ENCODE results near the gene NEURL4. TPM values are rescaled to one million over a fixed set of nuclear protein-coding genes. Genes with fewer than 3 reads are reported as not detected.

Gene NEURL4
- polyA plus RNA-seq, 1 of the 3 experiments (the other 2 are of a cell fraction), result 22.1 TPM

DNA sequence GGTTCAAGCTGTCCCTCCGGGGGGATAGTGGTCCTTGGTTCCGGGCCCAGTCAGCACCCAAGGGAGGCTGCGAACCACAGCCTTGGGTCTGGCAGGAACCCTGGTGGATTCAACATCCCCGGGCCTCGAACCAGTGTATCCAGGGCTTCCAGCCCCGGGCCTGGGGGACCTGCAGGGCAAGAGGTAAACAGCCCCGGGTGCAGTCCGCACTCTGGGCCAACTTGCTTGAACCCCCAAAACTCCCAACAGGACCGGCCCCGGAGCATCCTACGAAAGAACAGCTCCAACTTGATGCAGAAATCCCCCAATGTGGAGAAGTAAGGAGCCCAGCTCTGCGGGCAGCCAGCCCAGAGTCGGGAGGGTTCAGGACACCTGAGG is 1.5 kb upstream of the NEURL4 start (continued):
- no peak for TF ChIP-seq ELF1 (IDR thresholded peaks at IDR 0.05)
- no peak for TF ChIP-seq TCF12 (IDR thresholded peaks at IDR 0.05)
- no peak for TF ChIP-seq FOSL2 (IDR thresholded peaks at IDR 0.05; ENCODE audit: borderline replicate concordance, low read depth)

GRCh38 chr17:7329997-7330637 is 982 bp upstream of the NEURL4 start:
- Histone ChIP-seq H2AFZ (ENCODE audit: low read depth) (peak overlapping the region; percentile 75), H3K4me1 (ENCODE audit: control insufficient read depth in 1 of 2, insufficient read depth in 2 of 2, low read depth in 1 of 2, low read length in 1 of 2) (peaks cover 3 to 13% of the 10 kb centered on the region in 2 experiments; a peak in 2 of 4 replicates), H3K27ac (ENCODE audit: low read depth in 2 of 2, low read length in 1 of 2) (peak overlapping the region; percentile 79 to 92), H3K9me3 (no peaks in the 10 kb centered on the region), H3K4me3 (ENCODE audit: low read depth in 2 of 2, low read length in 1 of 2) (peak overlapping the region; percentile 69 to 93), H3K9me2 (no peaks in the 10 kb centered on the region), H3K9ac (peak overlapping the region; percentile 65), H4K20me1 (ENCODE audit: insufficient read depth) (no peaks in the 10 kb centered on the region), H3F3A (replicated peaks; ENCODE audit: insufficient read depth) (no peaks in the 10 kb centered on the region), H3K36me3 (replicated peaks in 1 of 2; ENCODE audit: control insufficient read depth in 1 of 2, insufficient read depth in 2 of 2, low read length in 1 of 2) (peaks cover 0 to 16% of the 10 kb centered on the region in 2 experiments), H3K27me3 (ENCODE audit: insufficient read depth) (no peaks in the 10 kb centered on the region; the same call in 1 of the 2 replicates), H3K4me2 (peak overlapping the region; percentile 86), H3K79me2 (ENCODE audit: insufficient read depth) (peaks cover 17% of the 10 kb centered on the region; the same call in 1 of the 2 replicates)
- TF ChIP-seq RCOR1 (IDR thresholded peaks at IDR 0.05; ENCODE audit: low read length) (no peak), MEF2A (IDR thresholded peaks at IDR 0.05; ENCODE audit: borderline replicate concordance, low read depth) (no peak), POLR2AphosphoS5 (IDR thresholded peaks at IDR 0.05; ENCODE audit: low read depth, low read length) (peak; percentile 35; the same call in 1 of the 2 replicates), FOXJ3 (CRISPR knock-in tag; IDR thresholded peaks at IDR 0.05) (no peak), YY1 (IDR thresholded peaks at IDR 0.05; ENCODE audit: low read depth) (no peak)
- ChIA-PET CTCF (interaction anchor here (0.6 to 2.3 kb wide), 9 partner anchors 8 to 284 kb away, joined by 3 to 8 read pairs (median 4); partner anchors contain the start of gene KCTD11), POLR2A (interaction anchor here (0.6 to 2.3 kb wide), 15 partner anchors 10 to 357 kb away, joined by 3 to 11 read pairs (median 3); partner anchors contain the start of genes ACADVL, DLG4, DVL2 and GPS2)
- under 1% methylated on average over 15 of the region's 34 CpGs for WGBS (ENCODE audit: low lambda C conversion rate)
- DNase-seq, result peak; percentile 94

- Histone ChIP-seq H3K4me1 (ENCODE audit: control insufficient read depth in 1 of 2, insufficient read depth in 2 of 2, low read depth in 1 of 2, low read length in 1 of 2) (peaks cover 3 to 13% of the 10 kb centered on the region in 2 experiments; a peak in 2 of 4 replicates), H3K27ac (ENCODE audit: low read depth in 2 of 2, low read length in 1 of 2) (peak overlapping the region; percentile 79 to 92), H3K9me3 (no peaks in the 10 kb centered on the region), H3K9me2 (no peaks in the 10 kb centered on the region), H3K9ac (peak overlapping the region; percentile 65), H4K20me1 (ENCODE audit: insufficient read depth) (no peaks in the 10 kb centered on the region), H3K36me3 (replicated peaks in 1 of 2; ENCODE audit: control insufficient read depth in 1 of 2, insufficient read depth in 2 of 2, low read length in 1 of 2) (peaks cover 0 to 20% of the 10 kb centered on the region in 2 experiments), H3K79me2 (ENCODE audit: insufficient read depth) (peaks cover 17% of the 10 kb centered on the region; the same call in 1 of the 2 replicates), H3K4me2 (peak overlapping the region; percentile 86), H3F3A (replicated peaks; ENCODE audit: insufficient read depth) (no peaks in the 10 kb centered on the region), H3K4me3 (ENCODE audit: low read depth in 2 of 2, low read length in 1 of 2) (peak overlapping the region; percentile 69 to 93), H2AFZ (ENCODE audit: low read depth) (peak overlapping the region; percentile 75), H3K27me3 (ENCODE audit: insufficient read depth) (no peaks in the 10 kb centered on the region; the same call in 1 of the 2 replicates)
- POLR2A ChIA-PET, result interaction anchor here (0.6 to 2.3 kb wide), 15 partner anchors 9 to 358 kb away, joined by 3 to 11 read pairs (median 4); partner anchors contain the start of genes ACADVL, DLG4, DVL2 and GPS2
- 0% methylated on average over 8 of the region's 43 CpGs for WGBS (ENCODE audit: low lambda C conversion rate)
- peak; percentile 97 for DNase-seq
- CTCF ChIA-PET, result interaction anchor here (0.8 to 2.3 kb wide), 11 partner anchors 11 to 284 kb away, joined by 3 to 8 read pairs (median 4); partner anchors contain the start of genes KCTD11 and TMEM95
- TF ChIP-seq CHD2 (IDR thresholded peaks at IDR 0.05; ENCODE audit: low read length, partially characterized antibody), result peak; percentile 73
- no peak for TF ChIP-seq FOXJ3 (CRISPR knock-in tag; IDR thresholded peaks at IDR 0.05)
- TF ChIP-seq SIN3A (IDR thresholded peaks at IDR 0.05; ENCODE audit: borderline replicate concordance, low read depth, low read length), result peak; percentile 35; the same call in 1 of the 2 replicates
- peak; percentile 49; the same call in 1 of the 2 replicates for TF ChIP-seq MAX (IDR thresholded peaks at IDR 0.05; ENCODE audit: low read depth)
- peak; percentile 85 for TF ChIP-seq POLR2AphosphoS5 (IDR thresholded peaks at IDR 0.05; ENCODE audit: low read depth, low read length)
- peak; percentile 47; the same call in 1 of the 2 replicates for TF ChIP-seq GABPA (IDR thresholded peaks at IDR 0.05; ENCODE audit: low read depth)
- TF ChIP-seq RCOR1 (IDR thresholded peaks at IDR 0.05; ENCODE audit: low read length), result peak; percentile 26; the same call in 1 of the 2 replicates
- no peak for TF ChIP-seq TCF12 (IDR thresholded peaks at IDR 0.05)
- TF ChIP-seq FOXM1 (IDR thresholded peaks at IDR 0.05; ENCODE audit: low read depth), result no peak
- peak; percentile 87 for TF ChIP-seq MXI1 (IDR thresholded peaks at IDR 0.05; ENCODE audit: low read depth, low read length)
- TF ChIP-seq MEF2A (IDR thresholded peaks at IDR 0.05; ENCODE audit: borderline replicate concordance, low read depth), result no peak
- TF ChIP-seq NRF1 (IDR thresholded peaks at IDR 0.05; ENCODE audit: low read depth, low read length), result peak; percentile 30; the same call in 1 of the 2 replicates
- TF ChIP-seq TAF1 (IDR thresholded peaks at IDR 0.05; ENCODE audit: borderline replicate concordance, low read depth, low read length), result peak; percentile 55
- TF ChIP-seq PBX3 (IDR thresholded peaks at IDR 0.05), result no peak
- TF ChIP-seq CTCF (IDR thresholded peaks at IDR 0.05), result 0 out of 2 replicates have a peak, but pooled peaks have one; percentile 9
- no peak for TF ChIP-seq EZH2phosphoT487 (IDR thresholded peaks at IDR 0.05; ENCODE audit: borderline replicate concordance, low read depth)
Measured at GRCh38 chr17:7329374-7329996, 350 bp upstream of the NEURL4 start.

All from SK-N-SH (cell line).